Panc1 (cell line): ENCODE data around the gene AKT3. TPM values are rescaled to one million over a fixed set of nuclear protein-coding genes. Genes with fewer than 3 reads are reported as not detected.

Experiments used
- ATAC-seq: fragments of 200-7000 bp; cut with Tn5 transposase; 2 replicates; pipeline ENCODE4 v1.9.1; 2020; ENCODE audit warnings: mild to moderate bottlenecking, moderate library complexity
- BruUV-seq: library from RNA; stranded (reverse); fragments of 400-500 nt; replicated peaks from 2 replicates; lab custom pipeline; 2021; lab: Mats Ljungman, UMichigan
- CTCF ChIA-PET: fragments of 300-600 bp; sonication (Branson Sonifier 250); formaldehyde crosslinking; loops from one replicate; lab custom pipeline; 2022; ENCODE audit warnings: antibody characterized with exemption; lab: Charles Lee
- POLR2A ChIA-PET: fragments of 300-600 bp; sonication (Branson Sonifier 250); formaldehyde crosslinking; loops from one replicate; lab custom pipeline; 2022; ENCODE audit warnings: antibody characterized with exemption; lab: Charles Lee
- DNase-seq: peaks from one replicate; pipeline ENCODE4 v3.0.0-alpha.2; 2010; ENCODE audit warnings: low read depth, low spot score
- H3K27ac ChIP-seq: 2 replicates; pipeline ENCODE4 v1.5.1; 2011; ENCODE audit warnings: mild to moderate bottlenecking, low read length, inconsistent platforms
- H3K27me3 ChIP-seq: fragments of 200-500 bp; sonication (Bioruptor generic); 2 replicates; pipeline ENCODE4 v1.6.0; 2014; ENCODE audit warnings: low read length, inconsistent platforms; ENCODE audit not compliant: control insufficient read depth, insufficient read depth
- H3K36me3 ChIP-seq: fragments of 200-500 bp; sonication (Bioruptor generic); 2 replicates; pipeline ENCODE4 v1.5.1; 2014; ENCODE audit warnings: inconsistent platforms, mild to moderate bottlenecking, low read length, moderate library complexity; ENCODE audit not compliant: control insufficient read depth, insufficient read depth
- H3K4me1 ChIP-seq: 2 replicates; pipeline ENCODE4 v1.5.1; 2011; ENCODE audit warnings: inconsistent platforms, mild to moderate bottlenecking, low read length, moderate library complexity; ENCODE audit not compliant: control insufficient read depth, insufficient read depth
- H3K4me3 ChIP-seq, 2 experiments: 2 replicates each; pipeline ENCODE4 v1.5.1; 2011 to 2012; ENCODE audit warnings: low read depth in 2 of 2, low read length in 2 of 2, mild to moderate bottlenecking in 2 of 2, inconsistent platforms in 1 of 2, moderate library complexity in 1 of 2
- H3K9me3 ChIP-seq: fragments of 200-500 bp; sonication (Bioruptor generic); 2 replicates; pipeline ENCODE4 v1.5.1; 2014; ENCODE audit warnings: low read depth, mild to moderate bottlenecking, inconsistent platforms, low read length, moderate library complexity; ENCODE audit not compliant: control insufficient read depth, insufficient read depth
- CTCF ChIP-seq: fragments of 450-650 bp; IDR thresholded peaks from 2 replicates; pipeline ENCODE4 v1.5.1; 2017; ENCODE audit warnings: mild to moderate bottlenecking
- POLR2AphosphoS5 ChIP-seq: IDR thresholded peaks from 2 replicates; pipeline ENCODE4 v1.6.1; 2012; ENCODE audit warnings: mild to moderate bottlenecking, low read depth, low read length, moderate library complexity
- REST ChIP-seq, 2 experiments: IDR thresholded peaks; 2 replicates each; pipeline ENCODE4 v1.6.1; 2011 to 2012; ENCODE audit warnings: low read depth in 2 of 2, control low read depth in 1 of 2, low read length in 1 of 2, mild to moderate bottlenecking in 1 of 2, moderate library complexity in 1 of 2; ENCODE audit not compliant: insufficient read depth in 1 of 2
- SIN3A ChIP-seq: IDR thresholded peaks from 2 replicates; pipeline ENCODE4 v1.6.1; 2012; ENCODE audit warnings: low read depth, mild to moderate bottlenecking, low read length, moderate library complexity, borderline replicate concordance; ENCODE audit not compliant: insufficient read depth
- TCF7L2 ChIP-seq: IDR thresholded peaks from 2 replicates; pipeline ENCODE4 v1.6.1; 2011; ENCODE audit warnings: mild to moderate bottlenecking, low read depth, low read length, inconsistent platforms
- in situ Hi-C: cut with HindIII; loops from 2 replicates; pipeline ENCODE4 v1.10.0; 2016; ENCODE audit warnings: low sequenced_read_pairs, low pct_unique_long_range_greater_than_20kb
- intact Hi-C: fragments of 100-400 bp; cut with micrococcal nuclease; formaldehyde crosslinking; loops from one replicate; pipeline ENCODE4 v1.10.0; 2022; ENCODE audit not compliant: unreplicated experiment
- total RNA-seq: library from RNA; stranded (reverse); gene quantifications from one replicate; pipeline ENCODE4 v1.2.1, GENCODE V29; 2021; ENCODE audit not compliant: unreplicated experiment

Gene AKT3
- total RNA-seq, 1 experiment from 2014 or later: 11.0 TPM

- Histone ChIP-seq H3K9me3 (no peaks in the 10 kb centered on the region), H3K4me3 (no peak overlapping the region), H3K36me3 (no peaks in the 10 kb centered on the region), H3K27me3 (no peaks in the 10 kb centered on the region; the same call in 1 of the 2 replicates), H3K4me1 (no peaks in the 10 kb centered on the region), H3K27ac (no peak overlapping the region)
- ChIA-PET CTCF (no interaction called here), POLR2A (no interaction called here)
- DNase-seq (no peak), ATAC-seq (no peak)
- in situ Hi-C loops: no loop called here
- intact Hi-C loops: no loop called here
- BruUV-seq: no TSS peak
- TF ChIP-seq POLR2AphosphoS5 (no peak), TCF7L2 (no peak), REST (IDR thresholded peaks at IDR 0.05; ENCODE audit: insufficient read depth in 1 of 2, low read depth in 2 of 2, low read length in 1 of 2) (no peak), CTCF (no peak), SIN3A (no peak)
Observed at GRCh38 chr1:243791586-243792267, 58.3 kb downstream of the AKT3 start.

- Histone ChIP-seq H3K27ac (no peak overlapping the region), H3K4me3 (no peak overlapping the region), H3K9me3 (no peaks in the 10 kb centered on the region), H3K36me3 (no peaks in the 10 kb centered on the region), H3K4me1 (no peaks in the 10 kb centered on the region), H3K27me3 (no peaks in the 10 kb centered on the region; the same call in 1 of the 2 replicates)
- ChIA-PET POLR2A (no interaction called here), CTCF (no interaction called here)
- TF ChIP-seq POLR2AphosphoS5: no peak
- TF ChIP-seq CTCF: no peak
- TF ChIP-seq SIN3A: no peak
- no peak for TF ChIP-seq TCF7L2
- TF ChIP-seq REST (IDR thresholded peaks at IDR 0.05; ENCODE audit: insufficient read depth in 1 of 2, low read depth in 2 of 2, low read length in 1 of 2): no peak
- in situ Hi-C loops: no loop called here
- ATAC-seq (no peak), DNase-seq (no peak)
- no TSS peak for BruUV-seq
- intact Hi-C loops: no loop called here
Observed at GRCh38 chr1:243790404-243790803, 59.6 kb downstream of the AKT3 start.
